Caki2 (cell line): Measurements from ENCODE around the gene TRIM5. TPM values are rescaled to one million over a fixed set of nuclear protein-coding genes. Genes with fewer than 3 reads are reported as not detected.
"Not testable (repeated sequence)": the region's sequence is repeated elsewhere in the genome, so short reads cannot be mapped to it uniquely, and the experiment has no call there.

ENCODE experiments used
- DNase-seq: peaks from one replicate; pipeline ENCODE4 v3.0.0-alpha.2; 2015; ENCODE audit warnings: low read depth
- in situ Hi-C: cut with HindIII; loops from 2 replicates; pipeline ENCODE4 v1.10.0; 2016; ENCODE audit warnings: low sequenced_read_pairs, low pct_unique_long_range_greater_than_20kb, mixed read lengths
- total RNA-seq: library from RNA; depleted of rRNA; stranded (reverse); fragments of >200 nt; shearing (Covaris generic); gene quantifications from 2 replicates; pipeline ENCODE4 v1.2.3, GENCODE V29; 2014; ENCODE audit warnings: low replicate concordance

TRIM5 gene
- total RNA-seq, 1 experiment from 2014 or later: 7.4 TPM

GRCh38 chr11:5691238-5691963, 6.5 kb upstream of the TRIM5 start:
- DNase-seq, in situ Hi-C loops: not testable (repeated sequence)

GRCh38 chr11:5690736-5691135, 5.9 kb upstream of the TRIM5 start:
- no peak for DNase-seq
- in situ Hi-C loops: no loop called here

- DNase-seq: no peak
- in situ Hi-C loops: no loop called here
These were observed 5.3 kb upstream of the TRIM5 start for GRCh38 chr11:5690216-5690615.

DNA sequence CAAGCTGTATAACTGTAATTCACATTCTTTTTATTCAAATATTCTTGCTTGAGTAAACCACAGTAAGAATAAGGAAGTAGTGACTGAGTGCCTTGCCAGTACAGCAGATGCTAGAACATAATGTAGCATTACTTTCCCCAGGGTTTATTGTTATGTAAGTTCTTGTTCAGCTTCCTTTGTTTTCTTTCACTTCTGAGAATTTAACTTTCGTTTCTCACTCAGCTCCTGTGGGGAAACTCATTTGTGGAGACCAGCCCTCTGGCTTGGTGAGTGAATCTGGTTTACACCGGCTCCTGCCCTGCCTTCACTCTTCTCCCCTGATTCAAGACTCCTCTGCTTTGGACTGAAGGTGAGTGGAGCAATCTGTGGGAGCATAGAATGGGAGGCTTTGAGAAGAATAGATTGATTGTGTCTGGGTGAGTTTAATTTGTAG, 4.7 kb upstream of the TRIM5 start, which contains the start of gene TRIM22:
Gene TRIM22 (plus strand): TSS at position 240 of the 433 bp plus-strand sequence. CDS start 6,443 bp downstream, outside the sequence.
- in situ Hi-C loops: no loop called here
- no peak for DNase-seq

GRCh38 chr11:5688482-5688881, 3.6 kb upstream of the TRIM5 start:
- in situ Hi-C loops: no loop called here

GRCh38 chr11:5686426-5686825, 1.6 kb upstream of the TRIM5 start:
- no peak for DNase-seq
- in situ Hi-C loops: no loop called here

More at GRCh38 chr11:5688482-5688881, 3.6 kb upstream of the TRIM5 start:
- DNase-seq: no peak

DNA sequence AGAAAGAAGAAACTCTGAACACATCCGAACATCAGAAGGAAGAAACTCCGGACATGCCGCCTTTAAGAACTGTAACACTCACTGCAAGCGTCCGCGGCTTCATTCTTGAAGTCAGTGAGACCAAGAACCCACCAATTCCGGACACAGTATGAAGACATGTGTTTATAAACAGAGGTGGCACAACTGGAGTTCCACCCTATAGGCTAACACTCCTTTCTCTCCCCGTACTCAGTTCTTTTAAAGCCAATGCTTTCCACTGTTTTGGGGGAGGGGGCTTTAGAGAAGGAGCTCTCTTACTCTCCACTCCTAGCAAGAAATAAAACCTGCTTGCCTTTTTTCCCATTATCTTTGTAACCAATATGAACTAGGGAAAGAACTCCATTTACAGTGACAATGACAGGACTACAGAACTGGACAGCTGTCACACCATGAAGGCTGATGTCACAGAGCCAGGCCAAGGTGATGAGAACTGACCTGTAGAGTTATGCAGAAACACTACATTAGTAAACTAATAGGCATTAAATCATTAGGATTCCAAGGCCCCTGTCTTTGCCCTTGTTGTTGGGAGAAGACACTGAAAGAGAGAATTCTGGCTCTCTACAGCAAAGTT, 733 bp downstream of the TRIM5 start:
- in situ Hi-C loops: no loop called here
- DNase-seq: no peak

GRCh38 chr11:5683620-5684019, 1.3 kb downstream of the TRIM5 start:
- DNase-seq, in situ Hi-C loops: not testable (repeated sequence)

DNA sequence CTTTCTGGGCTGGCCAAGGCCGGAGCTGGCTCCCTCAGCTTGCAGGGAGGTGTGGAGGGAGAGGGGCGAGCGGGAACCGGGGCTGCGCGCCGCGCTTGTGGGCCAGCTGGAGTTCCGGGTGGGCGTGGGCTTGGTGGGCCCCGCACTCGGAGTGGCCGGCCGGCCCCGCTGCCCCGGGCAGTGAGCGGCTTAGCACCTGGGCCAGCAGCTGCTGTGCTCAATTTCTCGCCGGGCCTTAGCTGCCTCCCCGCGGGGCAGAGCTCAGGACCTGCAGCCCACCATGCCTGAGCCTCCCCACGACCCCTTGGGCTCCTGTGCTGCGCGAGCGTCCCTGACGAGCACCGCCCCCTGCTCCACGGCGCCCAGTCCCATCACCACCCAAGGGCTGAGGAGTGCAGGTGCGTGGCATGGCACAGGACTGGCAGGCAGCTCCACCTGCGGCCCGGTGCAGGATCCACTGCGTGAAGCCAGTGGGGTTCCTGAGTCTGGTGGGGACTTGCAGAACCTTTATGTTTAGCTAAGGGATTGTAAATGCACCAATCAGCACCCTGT, 1.9 kb downstream of the TRIM5 start:
- DNase-seq, in situ Hi-C loops: not testable (repeated sequence)

- DNase-seq: no peak
- in situ Hi-C loops: no loop called here
These were observed 5.1 kb downstream of the TRIM5 start for GRCh38 chr11:5679811-5680210.

GRCh38 chr11:5674391-5674790, 10.5 kb downstream of the TRIM5 start:
- DNase-seq: no peak
- in situ Hi-C loops: no loop called here

DNA sequence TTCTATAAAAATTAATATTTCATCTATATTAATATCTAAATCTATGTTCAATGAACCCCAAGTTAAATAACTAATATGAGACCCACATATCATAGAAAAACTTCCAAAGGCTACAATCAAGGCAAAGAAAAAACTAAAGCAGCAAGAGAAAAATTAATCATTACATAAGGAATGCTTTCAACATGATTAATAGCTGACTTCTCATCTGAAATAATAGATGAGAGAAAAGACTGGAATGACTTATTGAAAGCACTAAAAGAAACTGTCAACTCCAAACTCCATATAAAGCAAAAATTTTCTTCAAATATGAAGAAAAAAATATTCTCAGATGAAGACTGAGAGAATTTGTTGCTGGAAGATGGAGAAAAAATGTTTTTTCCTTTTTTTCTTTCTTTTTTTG, 13.0 kb downstream of the TRIM5 start:
- in situ Hi-C loops: no loop called here
- DNase-seq: no peak

DNA sequence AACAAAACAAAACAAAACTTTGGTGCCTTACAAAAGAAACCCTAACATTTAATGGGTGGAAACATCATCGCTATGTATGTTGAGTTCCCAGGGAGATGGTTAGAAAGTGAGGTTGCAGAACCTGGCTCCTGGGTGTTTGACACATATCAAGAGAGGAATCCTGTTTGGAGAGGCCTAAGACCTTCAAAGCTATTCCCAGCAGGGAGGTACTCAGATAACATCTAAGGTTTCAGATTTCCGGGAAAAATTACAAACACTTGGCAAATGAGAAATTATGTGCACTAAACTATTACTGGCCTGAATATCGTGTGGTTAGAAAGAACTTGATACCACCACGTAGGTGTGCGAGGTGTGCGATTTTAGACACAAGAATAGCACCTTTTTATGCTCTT, 18.5 kb downstream of the TRIM5 start:
- no peak for DNase-seq
- in situ Hi-C loops: no loop called here

DNA sequence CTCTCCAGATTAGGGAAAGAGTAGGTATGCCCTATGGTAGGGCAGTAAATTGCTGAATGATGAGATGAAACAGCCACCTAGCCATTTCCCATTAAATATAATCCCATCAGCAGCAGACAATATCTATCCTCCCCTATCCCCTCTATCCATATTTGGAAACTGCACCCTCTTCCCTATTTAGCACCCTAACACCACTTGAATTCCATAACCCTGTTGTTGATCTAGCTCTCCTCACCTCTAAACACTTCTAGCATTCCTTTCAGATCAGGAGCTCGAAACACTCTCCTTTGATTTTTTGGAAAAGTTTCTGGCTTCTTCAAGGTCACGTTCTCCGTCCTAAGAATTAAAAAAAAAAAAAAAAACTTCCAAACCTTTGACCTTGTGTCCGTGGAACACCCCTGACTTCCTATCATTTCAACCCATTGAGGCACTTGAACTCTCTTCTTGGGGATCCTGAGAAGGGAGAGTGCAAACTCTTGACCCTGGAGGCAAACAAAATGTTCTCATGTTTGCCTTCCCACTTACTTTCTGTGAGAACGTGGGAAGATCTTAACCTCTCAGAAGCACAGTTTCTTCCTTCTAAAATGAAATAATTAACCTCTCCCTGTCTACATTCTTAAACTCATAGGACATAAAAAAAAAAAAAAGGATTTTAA, 19.0 kb downstream of the TRIM5 start:
- DNase-seq: no peak

GRCh38 chr11:5665051-5665570, 19.8 kb downstream of the TRIM5 start:
- no peak for DNase-seq
- in situ Hi-C loops: no loop called here

More for the DNA sequence above, 19.0 kb downstream of the TRIM5 start:
- in situ Hi-C loops: no loop called here

DNA sequence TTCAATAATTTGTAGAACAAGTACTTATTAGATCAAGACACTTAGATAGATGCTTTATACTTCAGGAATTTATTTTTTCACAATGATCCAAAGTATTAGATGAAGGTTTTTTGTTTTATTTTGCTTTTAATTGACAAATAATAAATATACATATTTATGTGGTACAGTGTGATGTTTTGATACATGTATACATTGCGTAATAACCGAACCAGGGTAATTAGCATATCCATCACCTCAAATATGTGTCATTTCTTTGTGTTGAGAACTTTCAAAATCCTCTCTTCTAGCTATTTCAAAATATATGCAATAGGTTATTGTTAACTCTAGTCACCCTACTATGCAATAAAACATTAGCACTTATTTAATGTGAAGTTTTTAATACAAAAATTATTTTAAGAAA, 21.4 kb downstream of the TRIM5 start:
- no peak for DNase-seq
- in situ Hi-C loops: no loop called here

DNA sequence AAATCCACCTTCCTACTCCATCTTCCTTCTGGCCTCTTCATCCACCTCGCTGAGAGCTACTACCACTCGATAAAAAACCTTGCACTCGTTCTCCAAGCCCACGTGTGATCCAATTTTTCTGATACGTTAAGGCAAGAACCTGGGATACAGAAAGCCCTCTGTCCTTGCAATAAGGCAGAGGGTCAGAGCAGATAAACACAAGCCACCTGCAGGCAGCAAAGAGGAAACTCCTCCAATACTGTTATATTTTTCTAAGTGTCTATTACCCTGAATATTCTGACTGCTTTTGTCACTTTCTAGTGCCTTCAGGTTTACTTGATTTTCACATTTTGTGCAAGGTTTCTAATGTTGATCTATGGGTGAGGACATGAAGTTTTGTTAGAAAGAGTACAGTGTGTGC, 26.6 kb downstream of the TRIM5 start:
- in situ Hi-C loops: no loop called here
- DNase-seq: no peak

- DNase-seq, in situ Hi-C loops: not testable (repeated sequence)
These were observed 27.9 kb downstream of the TRIM5 start for GRCh38 chr11:5656956-5657355.

- in situ Hi-C loops: no loop called here
- DNase-seq: no peak
These were observed 29.4 kb downstream of the TRIM5 start for GRCh38 chr11:5655474-5655873.
